22Rv1 (cell line): ENCODE data around the gene XCR1.
"Not testable (repeated sequence)": the region's sequence is repeated elsewhere in the genome, so short reads cannot be mapped to it uniquely, and the experiment has no call there.

ENCODE experiments used
- H3K27ac ChIP-seq: fragments of 450-650 bp; 2 replicates; pipeline ENCODE4 v1.5.1; 2017
- ZFX ChIP-seq: fragments of 450-650 bp; IDR thresholded peaks from 2 replicates; pipeline ENCODE4 v1.6.1; 2017; ENCODE audit warnings: antibody characterized with exemption, borderline replicate concordance
- TF ChIP-seq, protein P1 (sequence below): fragments of 450-650 bp; IDR thresholded peaks from 2 replicates; pipeline ENCODE4 v1.5.1; 2017; ENCODE audit warnings: mild to moderate bottlenecking

Gene XCR1

DNA sequence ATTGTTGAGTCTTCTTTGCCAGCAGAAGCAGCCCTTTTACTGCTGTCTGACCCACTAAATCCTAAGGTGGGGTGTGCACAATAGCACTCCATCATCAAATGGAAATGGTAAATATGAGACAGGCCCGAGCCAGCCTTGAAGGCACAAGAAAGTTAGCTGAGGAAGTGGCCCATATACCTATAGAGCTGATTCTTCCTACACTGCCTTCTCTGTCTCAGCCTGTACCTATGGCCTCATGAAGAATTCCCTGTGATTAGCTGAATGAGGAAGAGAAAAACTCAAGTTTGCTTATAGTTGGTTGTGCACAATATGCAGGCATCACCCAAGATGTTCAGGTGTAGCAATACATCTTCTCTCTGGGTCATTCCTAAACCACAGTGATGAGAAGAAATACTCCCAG, 31.7 kb upstream of the XCR1 start:
- no peak overlapping the region for H3K27ac ChIP-seq
- TF ChIP-seq, protein P1, sequence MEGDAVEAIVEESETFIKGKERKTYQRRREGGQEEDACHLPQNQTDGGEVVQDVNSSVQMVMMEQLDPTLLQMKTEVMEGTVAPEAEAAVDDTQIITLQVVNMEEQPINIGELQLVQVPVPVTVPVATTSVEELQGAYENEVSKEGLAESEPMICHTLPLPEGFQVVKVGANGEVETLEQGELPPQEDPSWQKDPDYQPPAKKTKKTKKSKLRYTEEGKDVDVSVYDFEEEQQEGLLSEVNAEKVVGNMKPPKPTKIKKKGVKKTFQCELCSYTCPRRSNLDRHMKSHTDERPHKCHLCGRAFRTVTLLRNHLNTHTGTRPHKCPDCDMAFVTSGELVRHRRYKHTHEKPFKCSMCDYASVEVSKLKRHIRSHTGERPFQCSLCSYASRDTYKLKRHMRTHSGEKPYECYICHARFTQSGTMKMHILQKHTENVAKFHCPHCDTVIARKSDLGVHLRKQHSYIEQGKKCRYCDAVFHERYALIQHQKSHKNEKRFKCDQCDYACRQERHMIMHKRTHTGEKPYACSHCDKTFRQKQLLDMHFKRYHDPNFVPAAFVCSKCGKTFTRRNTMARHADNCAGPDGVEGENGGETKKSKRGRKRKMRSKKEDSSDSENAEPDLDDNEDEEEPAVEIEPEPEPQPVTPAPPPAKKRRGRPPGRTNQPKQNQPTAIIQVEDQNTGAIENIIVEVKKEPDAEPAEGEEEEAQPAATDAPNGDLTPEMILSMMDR, result no peak
- no peak for TF ChIP-seq ZFX

DNA sequence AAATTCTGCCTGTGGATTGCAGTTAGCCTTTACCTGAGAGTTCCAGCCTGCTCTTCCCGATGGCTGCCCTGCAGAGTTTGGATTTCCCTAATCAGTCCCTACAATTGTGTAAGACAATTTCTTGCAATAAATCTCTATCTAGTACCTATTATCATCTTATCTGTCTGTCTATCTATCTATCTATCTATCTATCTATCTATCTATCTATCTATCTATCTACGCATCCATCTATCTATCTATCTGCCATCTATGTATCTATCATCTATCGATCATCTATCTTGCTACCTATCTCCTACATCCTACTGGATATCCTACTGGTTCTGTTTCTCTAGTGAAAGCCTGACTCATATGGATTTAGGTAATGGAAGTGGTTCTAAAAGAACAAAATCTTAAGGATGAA, 30.4 kb upstream of the XCR1 start:
- H3K27ac ChIP-seq, result no peak overlapping the region
- TF ChIP-seq ZFX, result no peak
- TF ChIP-seq, protein P1, result no peak

DNA sequence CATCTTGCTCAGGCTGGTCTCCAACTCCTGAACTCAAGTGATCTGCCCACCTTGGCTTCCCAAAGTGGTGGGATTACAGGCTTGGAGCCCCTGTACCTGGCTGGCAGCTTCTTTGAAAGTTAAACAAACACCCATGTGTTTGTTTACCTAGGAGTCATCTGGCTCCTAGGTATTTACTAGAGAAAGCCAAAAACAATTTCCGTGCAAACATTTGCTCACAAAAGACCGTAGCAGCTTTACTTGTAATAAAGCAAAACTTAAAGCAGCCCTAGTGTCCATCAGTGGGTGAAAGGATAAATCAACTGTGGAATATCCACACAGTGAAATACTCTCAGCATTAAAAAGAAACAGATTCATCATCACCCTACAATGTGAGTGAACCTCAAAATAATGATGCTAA, 29.4 kb upstream of the XCR1 start:
- TF ChIP-seq, protein P1, result no peak
- TF ChIP-seq ZFX, result no peak

DNA sequence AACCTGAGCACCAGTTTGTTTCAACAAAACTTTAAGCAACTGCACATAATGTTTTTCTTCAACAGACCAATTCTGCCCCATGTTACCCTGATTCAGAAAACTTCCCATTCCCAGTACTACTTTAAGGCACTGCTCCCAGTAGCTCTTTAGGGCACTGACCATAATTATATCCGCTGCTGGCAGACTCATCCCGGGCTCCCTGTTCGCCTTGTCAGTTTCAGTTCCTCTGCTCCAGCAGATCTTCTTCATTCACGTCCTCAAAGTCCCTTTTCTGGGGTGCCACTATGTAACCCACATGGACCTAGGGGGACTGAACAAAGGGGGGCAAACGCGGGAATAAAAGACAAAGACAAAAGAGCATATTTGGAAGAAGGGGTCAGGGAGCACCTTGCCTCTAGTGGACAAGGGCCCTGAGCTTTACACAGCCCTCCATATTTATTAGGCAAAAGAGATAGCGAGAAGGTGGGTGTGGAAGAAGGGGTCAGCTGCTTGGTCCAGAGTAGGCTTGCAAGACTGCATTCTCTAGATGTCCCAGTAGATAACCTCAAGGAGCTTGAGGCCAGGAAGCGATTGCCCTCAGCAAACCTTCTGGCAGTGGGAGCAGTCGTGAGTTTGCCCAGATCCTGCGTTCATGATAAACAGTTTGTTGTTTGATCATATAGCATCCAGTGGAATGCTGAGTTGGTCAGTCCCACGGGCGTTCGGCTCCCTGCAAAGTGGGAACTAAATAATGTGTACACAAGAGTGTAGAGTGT, 26.7 kb upstream of the XCR1 start:
- H3K27ac ChIP-seq, result not testable (repeated sequence)

More for the DNA sequence above, 29.4 kb upstream of the XCR1 start:
- no peak overlapping the region for H3K27ac ChIP-seq

DNA sequence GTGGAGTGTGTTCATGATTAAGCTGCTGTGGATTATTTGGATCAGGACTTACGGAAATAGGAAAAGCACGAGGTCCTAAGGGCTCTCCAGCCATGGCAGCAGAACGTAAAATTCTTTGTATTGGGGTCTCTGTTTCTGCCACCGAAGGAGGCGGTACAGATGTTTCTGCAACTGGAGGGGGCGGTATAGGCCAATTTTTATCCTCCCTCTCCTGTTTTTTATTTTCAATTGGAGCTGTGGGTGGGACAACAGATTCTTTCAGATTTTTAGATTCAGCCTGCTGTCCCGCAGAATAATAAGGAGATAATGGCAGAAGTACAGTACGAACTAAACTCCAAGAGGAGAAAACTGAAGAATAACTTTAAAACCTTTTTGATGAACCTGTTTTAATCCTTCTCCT, 26.0 kb upstream of the XCR1 start:
- not testable (repeated sequence) for H3K27ac ChIP-seq

DNA sequence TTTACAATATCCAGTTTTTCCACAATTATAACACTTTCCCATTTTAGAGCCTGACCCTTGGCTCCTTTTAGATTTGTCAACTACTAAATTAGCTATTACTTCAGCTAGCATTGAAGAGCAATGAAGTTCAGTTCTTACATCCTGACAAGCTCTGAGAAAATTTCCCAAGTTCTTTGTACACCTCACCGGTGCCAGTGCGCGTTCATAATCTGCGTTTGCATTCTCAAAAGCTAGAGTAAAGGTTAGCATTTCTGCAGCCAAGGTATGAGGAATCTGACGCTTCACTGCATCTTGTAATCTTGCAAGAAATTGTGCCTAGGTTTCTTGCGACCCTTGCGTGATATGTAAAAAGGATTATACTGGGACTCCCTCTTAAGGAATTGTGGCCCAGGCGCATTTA, 25.2 kb upstream of the XCR1 start:
- no peak overlapping the region for H3K27ac ChIP-seq
- no peak for TF ChIP-seq ZFX
- TF ChIP-seq, protein P1, result no peak

DNA sequence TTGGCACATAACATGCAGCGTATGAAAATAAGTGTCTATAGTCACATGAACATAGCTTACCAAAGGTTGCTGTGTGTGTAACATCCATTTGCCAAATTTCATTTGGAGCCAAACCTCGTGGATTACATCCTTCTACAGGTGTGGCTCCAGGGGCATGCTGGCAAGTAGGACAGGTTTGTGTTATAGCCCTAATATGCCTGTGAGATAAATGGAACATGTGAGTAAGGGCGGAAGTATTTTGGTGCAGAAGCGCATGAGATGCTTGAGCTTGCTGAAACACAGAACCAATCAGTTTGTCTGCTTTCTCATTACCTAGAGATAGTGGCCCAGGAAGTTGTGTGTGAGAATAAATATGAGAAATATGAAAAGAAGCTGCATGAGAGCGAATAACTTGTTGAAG, 21.8 kb upstream of the XCR1 start:
- TF ChIP-seq, protein P1, result no peak
- no peak for TF ChIP-seq ZFX
- H3K27ac ChIP-seq, result no peak overlapping the region

DNA sequence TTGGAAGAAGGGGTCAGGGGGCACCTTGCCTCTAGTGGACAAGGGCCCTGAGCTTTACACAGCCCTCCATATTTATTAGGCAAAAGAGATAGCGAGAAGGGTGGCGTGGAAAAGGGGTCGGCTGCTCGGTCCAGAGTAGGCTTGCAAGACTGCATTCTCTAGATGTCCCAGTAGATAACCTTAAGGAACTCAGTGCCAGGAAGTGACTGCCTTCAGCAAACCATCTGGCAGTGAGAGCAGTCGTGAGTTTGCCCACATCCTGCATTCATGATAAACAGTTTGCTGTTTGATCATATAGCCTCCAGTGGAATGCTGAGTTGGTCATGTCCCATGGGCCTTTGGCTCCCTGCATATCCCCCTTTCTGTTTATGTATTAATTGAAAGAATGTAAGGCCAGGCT, 18.9 kb upstream of the XCR1 start:
- not testable (repeated sequence) for H3K27ac ChIP-seq

DNA sequence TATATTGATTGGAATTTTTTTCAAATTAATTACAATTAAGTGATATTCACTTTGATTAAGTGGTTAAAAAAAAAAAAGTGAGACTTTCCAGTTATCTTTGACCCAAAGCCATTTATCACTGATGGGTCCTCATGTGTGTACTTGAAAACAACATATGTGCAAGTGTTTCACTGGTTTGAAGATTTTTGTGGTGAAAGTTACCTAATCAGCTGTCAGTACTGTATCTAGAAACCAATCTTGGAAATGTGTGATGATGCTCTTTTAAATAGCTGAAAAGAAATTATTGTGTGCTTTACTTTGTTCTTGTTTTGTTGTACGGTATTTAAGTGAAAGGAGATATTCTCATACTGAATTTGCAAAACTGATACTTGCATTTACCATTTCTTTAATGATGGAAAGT, 11.6 kb upstream of the XCR1 start:
- H3K27ac ChIP-seq, result no peak overlapping the region
- TF ChIP-seq, protein P1, result no peak
- no peak for TF ChIP-seq ZFX

DNA sequence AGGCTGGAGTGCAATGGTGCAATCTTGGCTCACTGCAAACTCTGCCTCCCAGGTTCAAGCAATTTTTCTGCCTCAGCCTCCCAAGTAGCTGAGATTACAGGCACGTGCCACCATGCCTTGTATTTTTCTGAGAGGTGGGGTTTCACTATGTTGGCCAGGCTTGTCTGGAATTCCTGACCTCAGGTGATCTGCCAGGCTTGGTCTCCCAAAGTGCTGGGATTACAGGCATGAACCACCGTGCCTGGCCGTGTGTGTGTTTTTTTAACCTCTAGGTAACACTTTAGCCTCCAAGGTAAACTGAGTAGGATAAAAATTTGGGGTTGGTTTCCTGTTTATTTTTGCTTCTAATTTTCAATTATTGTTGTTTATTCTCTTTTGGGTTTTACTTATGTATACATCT, 10.8 kb upstream of the XCR1 start:
- H3K27ac ChIP-seq, result not testable (repeated sequence)
